ENCODE data around the gene PRKD2. TPM values are rescaled to one million over a fixed set of nuclear protein-coding genes. Genes with fewer than 3 reads are reported as not detected.

The PRKD2 gene
- total RNA-seq, 4 donors from 2014 or later: 15.2 to 33.6 (median 19.7) TPM

DNA sequence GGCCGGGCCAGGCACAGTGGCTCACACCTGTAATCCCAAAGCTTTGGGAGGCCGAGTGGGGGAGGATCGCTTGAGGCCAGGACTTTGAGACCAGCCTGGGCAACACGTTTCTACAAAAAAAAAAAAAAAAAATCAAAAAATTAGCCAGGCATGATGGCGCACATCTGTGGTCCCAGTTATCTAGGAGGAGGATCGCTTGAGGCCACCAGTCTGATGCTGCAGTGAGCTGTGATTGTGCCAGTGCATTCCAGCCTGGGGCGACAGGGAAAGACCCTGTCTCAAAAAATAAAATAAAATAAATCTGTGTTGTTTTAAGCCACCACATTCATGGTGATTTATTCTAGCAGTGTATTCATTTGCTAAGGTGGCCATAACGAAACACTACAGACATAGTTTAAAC is 51.8 kb downstream of the PRKD2 start:
- 81 to 88% methylated on average over 5 to 8 of the region's 8 CpGs for WGBS, 2 donors (ENCODE audit: low coverage in 1 of 2)
- Histone ChIP-seq H3K9me3 (no peaks in the 10 kb centered on the region), H3K4me1 (peaks cover 0 to 17% (median 10%) of the 10 kb centered on the region in 3 donors), H3K27me3 (no peaks in the 10 kb centered on the region), H3K4me3 (no peak overlapping the region), H3K27ac (no peak overlapping the region), H3K36me3 (no peaks in the 10 kb centered on the region)
- ATAC-seq: no peak
- TF ChIP-seq, protein P1, sequence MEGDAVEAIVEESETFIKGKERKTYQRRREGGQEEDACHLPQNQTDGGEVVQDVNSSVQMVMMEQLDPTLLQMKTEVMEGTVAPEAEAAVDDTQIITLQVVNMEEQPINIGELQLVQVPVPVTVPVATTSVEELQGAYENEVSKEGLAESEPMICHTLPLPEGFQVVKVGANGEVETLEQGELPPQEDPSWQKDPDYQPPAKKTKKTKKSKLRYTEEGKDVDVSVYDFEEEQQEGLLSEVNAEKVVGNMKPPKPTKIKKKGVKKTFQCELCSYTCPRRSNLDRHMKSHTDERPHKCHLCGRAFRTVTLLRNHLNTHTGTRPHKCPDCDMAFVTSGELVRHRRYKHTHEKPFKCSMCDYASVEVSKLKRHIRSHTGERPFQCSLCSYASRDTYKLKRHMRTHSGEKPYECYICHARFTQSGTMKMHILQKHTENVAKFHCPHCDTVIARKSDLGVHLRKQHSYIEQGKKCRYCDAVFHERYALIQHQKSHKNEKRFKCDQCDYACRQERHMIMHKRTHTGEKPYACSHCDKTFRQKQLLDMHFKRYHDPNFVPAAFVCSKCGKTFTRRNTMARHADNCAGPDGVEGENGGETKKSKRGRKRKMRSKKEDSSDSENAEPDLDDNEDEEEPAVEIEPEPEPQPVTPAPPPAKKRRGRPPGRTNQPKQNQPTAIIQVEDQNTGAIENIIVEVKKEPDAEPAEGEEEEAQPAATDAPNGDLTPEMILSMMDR (IDR thresholded peaks at IDR 0.05): no peak
- TF ChIP-seq POLR2A (IDR thresholded peaks at IDR 0.05): no peak
- TF ChIP-seq POLR2AphosphoS5 (IDR thresholded peaks at IDR 0.05): no peak
- no peak for TF ChIP-seq EP300 (IDR thresholded peaks at IDR 0.05)

DNA sequence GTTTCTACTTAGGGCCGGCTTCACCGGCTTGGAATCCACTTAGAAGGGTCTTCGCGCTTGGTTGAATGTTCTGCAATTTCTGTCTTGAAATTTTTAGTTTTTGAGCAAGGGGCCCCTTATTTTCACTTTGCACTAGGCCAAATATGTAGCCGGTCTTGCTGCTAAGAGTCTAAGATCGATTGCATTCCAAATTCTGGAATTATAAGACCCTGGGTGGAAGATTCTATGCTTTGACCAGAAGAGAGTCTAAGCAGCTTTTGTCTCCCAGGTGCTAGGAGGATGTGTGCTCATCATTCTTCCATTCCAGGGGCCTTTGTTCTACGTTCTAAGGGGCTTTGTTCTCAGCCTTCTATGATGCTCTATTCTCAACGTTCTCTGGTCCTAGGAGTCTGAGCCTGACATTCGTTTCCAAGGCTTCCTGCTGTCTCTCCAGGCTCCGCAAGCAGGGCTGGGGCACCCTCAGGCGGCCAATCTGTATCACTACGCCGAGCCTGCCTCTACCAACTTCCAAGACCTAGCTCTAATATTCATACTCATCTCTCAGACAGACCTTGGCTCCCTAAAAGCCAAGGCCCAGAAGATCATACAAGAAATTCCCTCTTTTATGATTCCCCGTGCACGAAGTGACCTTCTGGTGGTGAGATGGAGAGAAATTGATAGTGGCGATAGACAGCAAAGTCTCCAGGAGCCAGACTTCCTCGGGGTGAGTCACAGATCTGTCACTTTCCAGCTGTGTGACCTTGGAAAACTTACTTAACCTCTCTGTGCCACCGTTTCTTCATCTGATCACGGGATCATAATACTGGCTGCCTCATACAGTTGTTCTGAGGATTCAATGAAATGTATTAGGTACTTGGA is 55.0 kb downstream of the PRKD2 start:
- no peaks in the 10 kb centered on the region for H3K27me3 ChIP-seq
- WGBS, 2 donors (ENCODE audit: low coverage in 1 of 2): 1 to 18% methylated on average over 7 to 18 of the region's 19 CpGs
- peaks cover 0 to 47% (median 23%) of the 10 kb centered on the region in 3 donors for H3K4me1 ChIP-seq
- peak; percentile 67 for ATAC-seq
- peak overlapping the region; percentile 45 to 95 (median 88) for H3K27ac ChIP-seq
- TF ChIP-seq EP300 (IDR thresholded peaks at IDR 0.05) (no peak), POLR2A (IDR thresholded peaks at IDR 0.05) (no peak), POLR2AphosphoS5 (IDR thresholded peaks at IDR 0.05) (peak; percentile 48)
- TF ChIP-seq, protein P1 (IDR thresholded peaks at IDR 0.05): peak in 3 of 4 experiments; percentile 95 to 96 (median 96)
- peak overlapping the region in 1 of 2 donors; percentile 44 for H3K4me3 ChIP-seq
- no peaks in the 10 kb centered on the region for H3K36me3 ChIP-seq
- H3K9me3 ChIP-seq: no peaks in the 10 kb centered on the region

DNA sequence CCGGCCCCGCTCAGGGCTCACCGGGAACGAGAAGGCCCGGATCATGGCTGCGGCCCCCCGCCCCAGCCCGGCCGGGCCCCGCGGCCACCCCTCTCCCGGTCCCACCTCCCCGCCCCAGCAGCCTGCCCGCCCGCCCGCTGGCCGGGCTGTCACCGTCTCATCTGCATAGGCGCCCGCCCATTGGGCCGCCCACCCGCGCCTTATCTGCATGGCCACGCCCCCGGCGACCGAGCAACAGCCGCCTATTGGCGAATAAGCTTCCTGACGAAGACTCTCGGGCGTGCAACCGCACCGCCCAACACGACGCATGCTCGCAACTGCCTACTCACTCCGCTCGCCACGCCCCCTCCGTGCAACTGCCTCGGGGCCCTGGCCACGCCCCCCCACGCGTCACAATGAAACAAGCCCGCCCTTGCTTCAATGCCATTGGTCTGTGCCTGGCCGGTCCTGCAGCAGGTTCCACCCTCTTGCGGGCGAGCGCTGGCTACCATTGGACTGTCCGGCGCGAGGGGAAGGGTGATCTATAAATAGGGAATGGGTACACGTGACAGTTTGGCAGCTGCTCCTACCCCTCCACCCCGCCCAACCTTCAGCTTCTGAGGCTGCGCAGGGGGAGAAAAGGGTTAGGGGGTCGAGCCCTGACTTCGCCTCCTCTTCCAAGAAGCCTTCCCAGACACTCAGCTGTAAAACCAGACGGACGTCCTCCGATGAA is 55.7 kb downstream of the PRKD2 start, which contains the start of gene DACT3:
Gene DACT3, minus strand, starts transcription at position 163 of the 712 bp plus-strand sequence. Its CDS starts 118 bp downstream, at position 45.
- TF ChIP-seq POLR2AphosphoS5 (IDR thresholded peaks at IDR 0.05) (peak; percentile 6), POLR2A (IDR thresholded peaks at IDR 0.05) (peak; percentile 57 to 67), EP300 (IDR thresholded peaks at IDR 0.05) (no peak)
- TF ChIP-seq, protein P1 (IDR thresholded peaks at IDR 0.05): peak in 2 of 4 experiments; percentile 21 to 31
- Histone ChIP-seq H3K4me1 (peaks cover 0 to 55% (median 23%) of the 10 kb centered on the region in 3 donors), H3K27me3 (no peaks in the 10 kb centered on the region), H3K27ac (peak within 1 kb of the TSS; percentile 45 to 95 (median 92)), H3K4me3 (peak within 1 kb of the TSS; percentile 36 to 61), H3K9me3 (no peaks in the 10 kb centered on the region), H3K36me3 (no peaks in the 10 kb centered on the region)
- peak; percentile 94 for ATAC-seq
- WGBS, 2 donors (ENCODE audit: low coverage in 1 of 2): 0% methylated on average over 7 of the region's 61 CpGs; no CpG with 5 or more reads in 1 of the 2 donors

DNA sequence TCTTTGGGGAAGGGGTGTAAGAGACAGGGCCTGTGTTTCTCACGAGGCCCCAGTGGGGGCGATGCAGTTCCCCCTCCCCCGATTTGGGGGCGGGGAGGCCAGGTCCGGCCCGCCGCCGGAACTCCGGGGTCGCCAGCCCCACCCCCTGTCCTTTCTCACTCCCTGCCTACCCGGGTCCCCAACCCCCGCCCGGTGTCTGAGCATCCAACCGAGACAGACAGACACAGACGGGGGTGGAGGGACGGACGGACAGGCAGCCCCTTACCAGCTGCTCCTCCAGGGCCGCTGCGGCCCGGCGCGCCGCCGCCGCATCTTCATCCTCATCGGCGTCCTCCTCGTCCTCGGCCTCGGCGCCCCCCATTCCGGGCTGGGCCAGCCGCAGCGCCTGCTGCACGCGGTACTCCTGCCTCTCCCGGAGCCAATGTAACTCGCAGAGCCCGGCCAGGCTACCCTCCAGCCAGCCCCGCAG is 56.3 kb downstream of the PRKD2 start:
- TF ChIP-seq POLR2AphosphoS5 (IDR thresholded peaks at IDR 0.05): no peak
- Histone ChIP-seq H3K4me3 (peak overlapping the region; percentile 36 to 61), H3K4me1 (peaks cover 0 to 60% (median 23%) of the 10 kb centered on the region in 3 donors), H3K9me3 (no peaks in the 10 kb centered on the region), H3K27me3 (no peaks in the 10 kb centered on the region), H3K27ac (peak overlapping the region; percentile 44 to 95 (median 92)), H3K36me3 (no peaks in the 10 kb centered on the region)
- no peak for ATAC-seq
- no CpG with 5 or more reads among the region's 40 CpGs for WGBS, 2 donors (ENCODE audit: low coverage in 1 of 2)

DNA sequence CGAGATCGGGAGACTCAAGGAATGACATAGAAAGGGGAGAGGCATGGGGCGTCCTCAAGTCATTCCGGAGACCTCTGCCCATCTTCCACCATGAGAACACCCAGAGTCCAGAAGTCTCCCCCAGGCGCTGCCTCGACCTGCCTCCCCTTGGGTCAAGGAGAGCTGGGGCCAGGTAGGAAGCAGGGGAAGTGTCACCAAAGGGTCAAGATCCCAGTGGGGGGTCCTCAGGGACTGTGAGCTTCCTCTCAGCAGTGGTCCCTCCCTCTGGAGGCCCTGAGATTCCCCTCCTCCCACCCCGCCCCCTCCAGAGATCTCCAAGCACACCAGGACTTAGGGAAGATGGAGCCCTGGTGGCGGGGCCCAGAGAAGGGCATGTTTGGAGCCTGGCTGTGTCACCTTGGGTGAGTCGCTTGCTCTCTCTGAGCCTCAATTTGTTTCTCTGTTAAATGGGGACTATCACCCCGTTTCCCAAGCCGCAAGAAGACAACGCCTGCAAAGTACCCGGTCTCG is 56.9 kb downstream of the PRKD2 start:
- Histone ChIP-seq H3K4me3 (peak overlapping the region; percentile 36 to 61), H3K36me3 (no peaks in the 10 kb centered on the region), H3K27ac (peak overlapping the region; percentile 44 to 95 (median 92)), H3K9me3 (no peaks in the 10 kb centered on the region), H3K27me3 (no peaks in the 10 kb centered on the region), H3K4me1 (peaks cover 0 to 65% (median 24%) of the 10 kb centered on the region in 3 donors)
- no peak for ATAC-seq
- 2% methylated on average over 8 of the region's 14 CpGs; no CpG with 5 or more reads in 1 of the 2 donors for WGBS, 2 donors (ENCODE audit: low coverage in 1 of 2)
- TF ChIP-seq, protein P1 (IDR thresholded peaks at IDR 0.05): no peak
- TF ChIP-seq EP300 (IDR thresholded peaks at IDR 0.05) (no peak), POLR2A (IDR thresholded peaks at IDR 0.05) (no peak), POLR2AphosphoS5 (IDR thresholded peaks at IDR 0.05) (no peak)
